OCI-LY1 (cell line): ENCODE data around the gene ARHGDIB.

Experiments
- CTCF ChIP-seq: fragments of 200-600 bp; sonication (generic), shearing (Covaris generic); IDR thresholded peaks from 2 replicates; pipeline ENCODE4 v1.5.1; 2017; ENCODE audit warnings: mild to moderate bottlenecking, antibody characterized with exemption, low read length, moderate library complexity, mixed read lengths
- EZH2 ChIP-seq: fragments of 200-600 bp; sonication (generic), shearing (Covaris generic); IDR thresholded peaks from 2 replicates; pipeline ENCODE4 v1.8.0; 2017; ENCODE audit warnings: borderline replicate concordance, mixed run types, mild to moderate bottlenecking, antibody characterized with exemption, low read length, moderate library complexity, mixed read lengths

GRCh38 chr12:14964406-14964805 lies 3.0 kb upstream of the ARHGDIB start:
- TF ChIP-seq CTCF (no peak), EZH2 (no peak)
